SK-N-SH (cell line): ENCODE data around the gene FHOD3. TPM values are rescaled to one million over a fixed set of nuclear protein-coding genes. Genes with fewer than 3 reads are reported as not detected.

ENCODE experiments used
- CTCF ChIA-PET: fragments of 300-600, 350-600 bp; formaldehyde crosslinking; extraction: SDS; loops from one replicate; lab custom pipeline; 2021; lab: Yijun Ruan, JAX
- POLR2A ChIA-PET: fragments of 350-600 bp; sonication (Branson Sonifier 250); formaldehyde crosslinking; extraction: SDS; loops from one replicate; lab custom pipeline; 2020; ENCODE audit warnings: antibody characterized with exemption, inconsistent platforms; lab: Yijun Ruan, JAX
- DNase-seq: peaks from one replicate; pipeline ENCODE4 v3.0.0; 2012
- H2AFZ ChIP-seq: fragments of 200-600 bp; sonication (generic); 2 replicates; pipeline ENCODE4 v1.8.1; 2016; ENCODE audit warnings: antibody characterized with exemption, mild to moderate bottlenecking, low read depth
- H3F3A ChIP-seq: fragments of 200-600 bp; sonication (generic); replicated peaks from 2 replicates; pipeline ENCODE3; 2016; ENCODE audit warnings: antibody characterized with exemption, mild to moderate bottlenecking; ENCODE audit not compliant: insufficient read depth
- H3K27ac ChIP-seq, 2 experiments: fragments of 200-500 bp in 1 of 2; fragments of 200-600 bp in 1 of 2; sonication (Bioruptor generic) in 1 of 2; sonication (generic), shearing (Covaris generic) in 1 of 2; 2 replicates each; pipeline versions ENCODE4 v1.5.1 to v1.6.1; 2014 to 2016; ENCODE audit warnings: low read depth in 2 of 2, inconsistent platforms in 1 of 2, low read length in 1 of 2, mild to moderate bottlenecking in 1 of 2, mixed read lengths in 1 of 2
- H3K27me3 ChIP-seq: fragments of 200-600 bp; sonication (generic), shearing (Covaris generic); 2 replicates; pipeline ENCODE4 v1.6.1; 2016; ENCODE audit warnings: mixed run types; ENCODE audit not compliant: insufficient read depth
- H3K36me3 ChIP-seq, 2 experiments: fragments of 200-500 bp in 1 of 2; fragments of 200-600 bp in 1 of 2; sonication (Bioruptor generic) in 1 of 2; sonication (generic) in 1 of 2; replicated peaks in 1 of 2; 2 replicates each; pipeline versions ENCODE3 to v1.5.1; 2014 to 2016; ENCODE audit warnings: low read length in 1 of 2, mild to moderate bottlenecking in 1 of 2; ENCODE audit not compliant: insufficient read depth in 2 of 2, control insufficient read depth in 1 of 2
- H3K4me1 ChIP-seq, 2 experiments: fragments of 200-500 bp in 1 of 2; fragments of 200-600 bp in 1 of 2; sonication (Bioruptor generic) in 1 of 2; sonication (generic), shearing (Covaris generic) in 1 of 2; 2 replicates each; pipeline versions ENCODE4 v1.5.1 to v1.6.1; 2014 to 2016; ENCODE audit warnings: low read depth in 1 of 2, low read length in 1 of 2, mixed run types in 1 of 2; ENCODE audit not compliant: insufficient read depth in 2 of 2, control insufficient read depth in 1 of 2
- H3K4me2 ChIP-seq: fragments of 200-600 bp; sonication (generic), shearing (Covaris generic); 2 replicates; pipeline ENCODE4 v1.6.1; 2017; ENCODE audit warnings: mixed run types
- H3K4me3 ChIP-seq, 2 experiments: fragments of 200-500 bp in 1 of 2; fragments of 200-600 bp in 1 of 2; sonication (Bioruptor generic) in 1 of 2; sonication (generic), shearing (Covaris generic) in 1 of 2; 2 replicates each; pipeline versions ENCODE4 v1.5.1 to v1.8.1; 2014 to 2016; ENCODE audit warnings: low read depth in 2 of 2, inconsistent platforms in 1 of 2, low read length in 1 of 2, mild to moderate bottlenecking in 1 of 2, mixed read lengths in 1 of 2, moderate library complexity in 1 of 2
- H3K79me2 ChIP-seq: fragments of 200-600 bp; sonication (generic); 2 replicates; pipeline ENCODE4 v1.8.1; 2017; ENCODE audit warnings: mild to moderate bottlenecking; ENCODE audit not compliant: insufficient read depth
- H3K9ac ChIP-seq: fragments of 200-600 bp; sonication (generic); 2 replicates; pipeline ENCODE4 v1.6.1; 2017; ENCODE audit warnings: mixed run types
- H3K9me2 ChIP-seq: fragments of 200-600 bp; sonication (generic); 2 replicates; pipeline ENCODE4 v1.6.1; 2017; ENCODE audit warnings: mixed run types
- H3K9me3 ChIP-seq: fragments of 200-600 bp; sonication (generic); 2 replicates; pipeline ENCODE4 v1.6.1; 2017; ENCODE audit warnings: mixed run types, mild to moderate bottlenecking, moderate library complexity
- H4K20me1 ChIP-seq: fragments of 200-600 bp; sonication (generic); 2 replicates; pipeline ENCODE4 v1.6.1; 2017; ENCODE audit warnings: mild to moderate bottlenecking, mixed run types; ENCODE audit not compliant: insufficient read depth
- CHD2 ChIP-seq: fragments of 150-350 bp; IDR thresholded peaks from 2 replicates; pipeline ENCODE4 v1.6.1; 2018; ENCODE audit warnings: low read length; ENCODE audit not compliant: partially characterized antibody
- CTCF ChIP-seq: fragments of 200-600 bp; sonication (generic); IDR thresholded peaks from 2 replicates; pipeline ENCODE4 v1.6.1; 2017; ENCODE audit warnings: antibody characterized with exemption, mild to moderate bottlenecking, moderate library complexity
- EP300 ChIP-seq, 2 experiments: IDR thresholded peaks; 2 replicates each; pipeline versions ENCODE4 v1.4.0 to v1.6.1; 2012; ENCODE audit warnings: borderline replicate concordance in 1 of 2, low read depth in 1 of 2, low read length in 1 of 2
- EZH2phosphoT487 ChIP-seq: fragments of 200-600 bp; sonication (generic); IDR thresholded peaks from 2 replicates; pipeline ENCODE4 v1.6.1; 2017; ENCODE audit warnings: low read depth, mixed run types, mild to moderate bottlenecking, antibody characterized with exemption, moderate library complexity, borderline replicate concordance
- FOXJ3 ChIP-seq: sonication (generic); formaldehyde crosslinking; IDR thresholded peaks from 2 replicates; pipeline ENCODE4 v1.5.1; 2020; ENCODE audit warnings: mild to moderate bottlenecking, missing genetic modification reagents
- FOXM1 ChIP-seq: IDR thresholded peaks from 2 replicates; pipeline ENCODE4 v1.4.0; 2012; ENCODE audit warnings: low read depth, mild to moderate bottlenecking
- JUND ChIP-seq: IDR thresholded peaks from 2 replicates; pipeline ENCODE4 v1.4.0; 2012
- MAX ChIP-seq: IDR thresholded peaks from 2 replicates; pipeline ENCODE4 v1.4.0; 2012; ENCODE audit warnings: low read depth
- MEF2A ChIP-seq: IDR thresholded peaks from 2 replicates; pipeline ENCODE4 v1.4.0; 2012; ENCODE audit warnings: low read depth, borderline replicate concordance
- MXI1 ChIP-seq: IDR thresholded peaks from 2 replicates; pipeline ENCODE4 v1.6.1; 2012; ENCODE audit warnings: mild to moderate bottlenecking, low read depth, low read length, improper control_type of control experiment
- NRF1 ChIP-seq: IDR thresholded peaks from 2 replicates; pipeline ENCODE4 v1.6.1; 2012; ENCODE audit warnings: low read depth, mild to moderate bottlenecking, low read length
- RAD21 ChIP-seq: IDR thresholded peaks from 2 replicates; pipeline ENCODE4 v1.6.1; 2012; ENCODE audit warnings: mild to moderate bottlenecking, low read length
- RCOR1 ChIP-seq: fragments of 150-350 bp; IDR thresholded peaks from 2 replicates; pipeline ENCODE4 v1.6.1; 2017; ENCODE audit warnings: antibody characterized with exemption, low read length
- RFX5 ChIP-seq: IDR thresholded peaks from 2 replicates; pipeline ENCODE4 v1.6.1; 2012; ENCODE audit warnings: mild to moderate bottlenecking, improper control_type of control experiment, low read length
- RXRA ChIP-seq: IDR thresholded peaks from 2 replicates; pipeline ENCODE4 v1.4.0; 2012; ENCODE audit warnings: low read depth, mild to moderate bottlenecking, borderline replicate concordance
- SIN3A ChIP-seq: IDR thresholded peaks from 2 replicates; pipeline ENCODE4 v1.6.1; 2012; ENCODE audit warnings: low read depth, mild to moderate bottlenecking, low read length, moderate library complexity, borderline replicate concordance
- SMC3 ChIP-seq: IDR thresholded peaks from 2 replicates; pipeline ENCODE4 v1.6.1; 2012; ENCODE audit warnings: low read depth, low read length, improper control_type of control experiment
- TCF12 ChIP-seq: IDR thresholded peaks from 2 replicates; pipeline ENCODE4 v1.4.0; 2012
- TEAD4 ChIP-seq: IDR thresholded peaks from 2 replicates; pipeline ENCODE4 v1.4.0; 2012; ENCODE audit warnings: mild to moderate bottlenecking, borderline replicate concordance; ENCODE audit not compliant: insufficient read depth
- USF1 ChIP-seq: IDR thresholded peaks from 2 replicates; pipeline ENCODE4 v1.4.0; 2012; ENCODE audit warnings: low read depth, borderline replicate concordance
- USF2 ChIP-seq: fragments of 150-350 bp; IDR thresholded peaks from 2 replicates; pipeline ENCODE4 v1.6.1; 2017; ENCODE audit warnings: antibody characterized with exemption, low read length, low read depth, borderline replicate concordance
- WGBS: methylation state at CpG from one replicate; pipeline ENCODE4 v1.1.6; 2017; ENCODE audit warnings: low lambda C conversion rate; 5-methylcytosine and 5-hydroxymethylcytosine counted together
- polyA plus RNA-seq, 3 experiments: library from polyadenylated mRNA; depleted of rRNA; stranded (reverse); fragments of >200 nt; gene quantifications; 2 replicates each; pipeline ENCODE4 v1.2.3, GENCODE V29; 2012

FHOD3 gene
- polyA plus RNA-seq, 1 of the 3 experiments (the other 2 are of a cell fraction), result 10.9 TPM

GRCh38 chr18:36688020-36688965, 390.8 kb downstream of the FHOD3 start:
- H3F3A ChIP-seq, result peaks cover 14% of the 10 kb centered on the region
- DNase-seq, result peak; percentile 70
- H3K9ac ChIP-seq, result no peak overlapping the region
- H3K4me2 ChIP-seq, result no peak overlapping the region
- no peak overlapping the region; a peak in 1 of 4 replicates for H3K4me3 ChIP-seq
- no peaks in the 10 kb centered on the region for H3K9me2 ChIP-seq
- CTCF ChIA-PET, result interaction anchor here (0.5 to 6.3 kb wide), 58 partner anchors 9 to 1069 kb away, joined by 3 to 59 read pairs (median 4); partner anchors contain the start of genes FHOD3, KIAA1328 and TPGS2
- no peaks in the 10 kb centered on the region for H3K79me2 ChIP-seq
- peak; percentile 97 for TF ChIP-seq CTCF
- 0 out of 2 replicates have a peak, but pooled peaks have one; percentile 20 for TF ChIP-seq MAX
- no peak for TF ChIP-seq NRF1
- no peak for TF ChIP-seq SIN3A
- TF ChIP-seq RAD21, result peak; percentile 83
- TF ChIP-seq MEF2A, result no peak
- TF ChIP-seq FOXM1, result no peak
- TF ChIP-seq SMC3, result peak; percentile 94
- no peak for TF ChIP-seq RXRA
- 0 out of 2 replicates have a peak, but pooled peaks have one; percentile 21 for TF ChIP-seq MXI1
- TF ChIP-seq TCF12, result 0 out of 2 replicates have a peak, but pooled peaks have one; percentile 15
- TF ChIP-seq TEAD4, result no peak
- H3K9me3 ChIP-seq, result no peaks in the 10 kb centered on the region
- no peak overlapping the region; a peak in 1 of 4 replicates for H3K27ac ChIP-seq
- no peak overlapping the region for H2AFZ ChIP-seq
- peaks cover 0 to 22% of the 10 kb centered on the region in 2 experiments; a peak in 2 of 4 replicates for H3K4me1 ChIP-seq
- no peaks in the 10 kb centered on the region for H4K20me1 ChIP-seq
- 83% methylated on average over 3 of the region's 3 CpGs for WGBS
- POLR2A ChIA-PET, result no interaction called here
- H3K27me3 ChIP-seq, result no peaks in the 10 kb centered on the region
- H3K36me3 ChIP-seq, result peaks cover 4 to 6% of the 10 kb centered on the region in 2 experiments

GRCh38 chr18:36692371-36692770, 394.9 kb downstream of the FHOD3 start:
- H3K27ac ChIP-seq, result peak overlapping the region; percentile 71 to 83
- H2AFZ ChIP-seq, result no peak overlapping the region
- H3K4me2 ChIP-seq, result peak overlapping the region; percentile 43
- H3K4me3 ChIP-seq, result no peak overlapping the region; a peak in 2 of 4 replicates
- CTCF ChIA-PET, result interaction anchor here (1.1 to 1.8 kb wide), 2 partner anchors 10 to 65 kb away, joined by 3 to 9 read pairs; no protein-coding TSS in a partner anchor
- H3K79me2 ChIP-seq, result no peaks in the 10 kb centered on the region
- no peaks in the 10 kb centered on the region for H4K20me1 ChIP-seq
- POLR2A ChIA-PET, result interaction anchor here (0.7 kb wide), 1 partner anchor 20 kb away, joined by 3 read pairs; no protein-coding TSS in a partner anchor
- H3F3A ChIP-seq, result peaks cover 14% of the 10 kb centered on the region
- peak overlapping the region; percentile 27; the same call in 1 of the 2 replicates for H3K9ac ChIP-seq
- no peaks in the 10 kb centered on the region for H3K9me2 ChIP-seq
- WGBS, result 13% methylated on average over 2 of the region's 2 CpGs
- H3K9me3 ChIP-seq, result no peaks in the 10 kb centered on the region
- H3K27me3 ChIP-seq, result no peaks in the 10 kb centered on the region
- H3K36me3 ChIP-seq, result peaks cover 0 to 2% of the 10 kb centered on the region in 2 experiments
- DNase-seq, result peak; percentile 37
- peaks cover 0 to 31% of the 10 kb centered on the region in 2 experiments; a peak in 2 of 4 replicates for H3K4me1 ChIP-seq
- TF ChIP-seq CHD2, result no peak
- TF ChIP-seq RCOR1, result no peak
- 0 out of 2 replicates have a peak, but pooled peaks have one; percentile 48 for TF ChIP-seq FOXM1
- TF ChIP-seq FOXJ3 (CRISPR knock-in tag), result no peak
- no peak for TF ChIP-seq USF2
- TF ChIP-seq RAD21, result no peak
- TF ChIP-seq JUND, result peak; percentile 63
- TF ChIP-seq SMC3, result no peak
- TF ChIP-seq RFX5, result no peak
- TF ChIP-seq MEF2A, result peak; percentile 60; the same call in 1 of the 2 replicates
- peak in 1 of 2 experiments; percentile 65; a peak in 1 of 4 replicates for TF ChIP-seq EP300 (IDR thresholded peaks at IDR 0.05; ENCODE audit: borderline replicate concordance in 1 of 2, low read depth in 1 of 2, low read length in 1 of 2)
- TF ChIP-seq RXRA, result no peak
- TF ChIP-seq USF1, result no peak
- TF ChIP-seq EZH2phosphoT487, result no peak
